HK-2 (cell line): Measurements from ENCODE around the gene INTS11.

Experiments used
- DNase-seq: peaks from one replicate; pipeline ENCODE4 v3.0.0-alpha.2; 2018; ENCODE audit not compliant: unreplicated experiment

Gene INTS11

GRCh38 chr1:1262758-1263157, 61.7 kb downstream of the INTS11 start:
- no peak for DNase-seq

DNA sequence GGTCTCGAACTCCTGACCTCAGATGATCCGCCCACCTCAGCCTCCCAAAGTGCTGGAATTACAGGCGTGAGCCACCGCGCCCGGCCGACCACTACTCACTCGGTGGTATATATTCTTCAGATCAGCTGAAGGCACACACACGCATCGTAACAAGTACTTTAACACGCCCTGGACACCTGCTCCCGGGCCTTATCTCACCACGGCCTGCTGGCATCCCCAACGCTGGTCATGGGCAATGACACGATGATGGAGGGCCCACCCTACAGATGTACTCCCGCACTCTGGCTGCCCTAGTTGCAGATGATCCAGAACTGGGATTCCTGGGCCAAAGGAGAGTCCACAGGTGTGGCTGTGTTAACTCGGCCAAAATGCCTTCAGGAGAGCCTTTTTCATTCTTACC, 62.4 kb downstream of the INTS11 start:
- no peak for DNase-seq
